Lower leg skin (tissue), 4 donors: ENCODE results near the gene WDR38. TPM values are rescaled to one million over a fixed set of nuclear protein-coding genes. Genes with fewer than 3 reads are reported as not detected.

Experiments used
- DNase-seq, 2 donors: peaks; one replicate each; pipeline ENCODE4 v3.0.0-alpha.2; 2019; ENCODE audit warnings: low spot score in 2 of 2
- H3K4me3 ChIP-seq: fragments of 200-600 bp; sonication (generic); 2 replicates; pipeline ENCODE4 v1.5.1; 2017; ENCODE audit warnings: mild to moderate bottlenecking, low read depth; ENCODE audit not compliant: poor library complexity, severe bottlenecking
- CTCF ChIP-seq, 3 donors: fragments of 450-650 bp; IDR thresholded peaks; one replicate each; pipeline ENCODE4 v1.5.1; 2016; ENCODE audit warnings: antibody characterized with exemption in 3 of 3, mild to moderate bottlenecking in 3 of 3, moderate library complexity in 2 of 3
- POLR2A ChIP-seq, 2 donors: fragments of 450-650 bp; IDR thresholded peaks; one replicate each; pipeline ENCODE4 v1.6.1; 2016 to 2017; ENCODE audit warnings: antibody characterized with exemption in 2 of 2, mild to moderate bottlenecking in 1 of 2, moderate library complexity in 1 of 2
- WGBS, 2 donors: methylation state at CpG; one replicate each; pipeline ENCODE4 v1.1.5; 2018; 5-methylcytosine and 5-hydroxymethylcytosine counted together
- intact Hi-C: fragments of 100-400 bp; cut with DNase I; formaldehyde crosslinking; loops from one replicate; pipeline ENCODE4 v1.15.0; 2023; ENCODE audit warnings: low total_unique reads
- total RNA-seq, 4 donors: library from RNA; depleted of rRNA; stranded (reverse); fragments of >200 nt; gene quantifications; one replicate each; pipeline ENCODE4 v1.1.0, GENCODE V29; 2016

WDR38 gene
- total RNA-seq, 4 donors from 2014 or later, result not detected

- no peak overlapping the region for H3K4me3 ChIP-seq
- DNase-seq, result no peak
- WGBS, 2 donors, result 85 to 90% methylated on average over 17 of the region's 17 CpGs
- TF ChIP-seq CTCF (IDR thresholded peaks at IDR 0.05) (no peak), POLR2A (IDR thresholded peaks at IDR 0.05) (no peak)
- intact Hi-C loops, result no loop called here
Measured at GRCh38 chr9:124886866-124887492, 33.7 kb downstream of the WDR38 start.

GRCh38 chr9:124887832-124888231 is 34.6 kb downstream of the WDR38 start:
- intact Hi-C loops, result no loop called here
- 81 to 89% methylated on average over 5 of the region's 5 CpGs for WGBS, 2 donors
- no peak for TF ChIP-seq POLR2A (IDR thresholded peaks at IDR 0.05)
- TF ChIP-seq CTCF (IDR thresholded peaks at IDR 0.05), result no peak
- DNase-seq, result no peak
- no peak overlapping the region for H3K4me3 ChIP-seq

GRCh38 chr9:124889006-124889405 is 35.7 kb downstream of the WDR38 start:
- H3K4me3 ChIP-seq, result no peak overlapping the region
- WGBS, 2 donors, result 92 to 100% methylated on average over 12 to 13 of the region's 13 CpGs
- intact Hi-C loops, result no loop called here
- no peak for DNase-seq
- no peak for TF ChIP-seq CTCF (IDR thresholded peaks at IDR 0.05)
- TF ChIP-seq POLR2A (IDR thresholded peaks at IDR 0.05), result no peak

GRCh38 chr9:124890179-124890578 is 36.9 kb downstream of the WDR38 start:
- DNase-seq, result no peak
- intact Hi-C loops, result no loop called here
- WGBS, 2 donors, result 95 to 97% methylated on average over 7 of the region's 7 CpGs
- TF ChIP-seq POLR2A (IDR thresholded peaks at IDR 0.05) (no peak), CTCF (IDR thresholded peaks at IDR 0.05) (no peak)
- H3K4me3 ChIP-seq, result no peak overlapping the region

GRCh38 chr9:124894035-124894740 is 40.9 kb downstream of the WDR38 start:
- WGBS, 2 donors, result 78 to 81% methylated on average over 9 of the region's 9 CpGs
- intact Hi-C loops, result no loop called here

More at GRCh38 chr9:124894035-124894740, 40.9 kb downstream of the WDR38 start:
- TF ChIP-seq POLR2A (IDR thresholded peaks at IDR 0.05) (no peak), CTCF (IDR thresholded peaks at IDR 0.05) (no peak)
- DNase-seq, result no peak
- H3K4me3 ChIP-seq, result no peak overlapping the region
